Measurements from ENCODE around the gene SARNP.

Gene SARNP

DNA sequence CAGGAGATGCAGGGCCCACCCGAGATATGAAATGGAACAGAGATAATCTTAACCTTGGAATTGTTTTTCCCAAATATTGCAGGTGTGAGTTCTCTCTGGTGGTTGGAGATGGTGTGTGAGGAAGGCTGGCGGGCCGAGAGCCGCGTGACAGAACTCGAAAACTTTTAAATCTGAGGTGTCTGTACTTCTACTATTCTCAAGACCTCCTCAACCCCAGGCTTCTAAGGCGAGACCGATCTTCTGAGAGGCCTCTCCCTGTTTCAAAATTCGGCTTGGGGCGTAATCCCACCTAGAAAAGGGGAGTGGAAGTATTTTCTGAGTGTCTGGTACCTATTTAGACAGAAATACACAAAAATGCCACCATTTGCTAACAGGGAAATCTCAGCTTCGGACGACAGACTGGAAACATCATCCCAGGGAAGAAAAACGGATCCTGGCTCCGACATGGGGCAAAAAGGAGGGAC, 611 bp downstream of the SARNP start:
- peak overlapping the region; percentile 55 for H3K27ac ChIP-seq
- peaks cover 80% of the 10 kb centered on the region for H3K79me2 ChIP-seq (ENCODE audit: insufficient read depth, low read depth)
- H2AFZ ChIP-seq (ENCODE audit: low read depth), result peak overlapping the region; percentile 73
- peak overlapping the region; percentile 76 for H3K9ac ChIP-seq
- peak overlapping the region; percentile 83 for H3K4me3 ChIP-seq (IDR thresholded peaks at IDR 0.05; ENCODE audit: insufficient read depth, low read depth, low read length)
- H3K27me3 ChIP-seq (ENCODE audit: insufficient read depth, low read depth), result no peaks in the 10 kb centered on the region
- H3K4me1 ChIP-seq (ENCODE audit: low read depth, poor library complexity, severe bottlenecking), result peaks cover 36% of the 10 kb centered on the region
- peaks cover 35% of the 10 kb centered on the region; the same call in 1 of the 2 replicates for H3K36me3 ChIP-seq (ENCODE audit: insufficient read depth)
- TF ChIP-seq, protein P1, sequence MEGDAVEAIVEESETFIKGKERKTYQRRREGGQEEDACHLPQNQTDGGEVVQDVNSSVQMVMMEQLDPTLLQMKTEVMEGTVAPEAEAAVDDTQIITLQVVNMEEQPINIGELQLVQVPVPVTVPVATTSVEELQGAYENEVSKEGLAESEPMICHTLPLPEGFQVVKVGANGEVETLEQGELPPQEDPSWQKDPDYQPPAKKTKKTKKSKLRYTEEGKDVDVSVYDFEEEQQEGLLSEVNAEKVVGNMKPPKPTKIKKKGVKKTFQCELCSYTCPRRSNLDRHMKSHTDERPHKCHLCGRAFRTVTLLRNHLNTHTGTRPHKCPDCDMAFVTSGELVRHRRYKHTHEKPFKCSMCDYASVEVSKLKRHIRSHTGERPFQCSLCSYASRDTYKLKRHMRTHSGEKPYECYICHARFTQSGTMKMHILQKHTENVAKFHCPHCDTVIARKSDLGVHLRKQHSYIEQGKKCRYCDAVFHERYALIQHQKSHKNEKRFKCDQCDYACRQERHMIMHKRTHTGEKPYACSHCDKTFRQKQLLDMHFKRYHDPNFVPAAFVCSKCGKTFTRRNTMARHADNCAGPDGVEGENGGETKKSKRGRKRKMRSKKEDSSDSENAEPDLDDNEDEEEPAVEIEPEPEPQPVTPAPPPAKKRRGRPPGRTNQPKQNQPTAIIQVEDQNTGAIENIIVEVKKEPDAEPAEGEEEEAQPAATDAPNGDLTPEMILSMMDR (conservative IDR thresholded peaks at IDR 0.05; ENCODE audit: low read depth, low read length), result no peak
- 0 out of 2 replicates have a peak, but pooled peaks cover 10% of the 10 kb centered on the region for H4K20me1 ChIP-seq (ENCODE audit: insufficient read depth)
- H3K4me2 ChIP-seq, result peak overlapping the region; percentile 93

DNA sequence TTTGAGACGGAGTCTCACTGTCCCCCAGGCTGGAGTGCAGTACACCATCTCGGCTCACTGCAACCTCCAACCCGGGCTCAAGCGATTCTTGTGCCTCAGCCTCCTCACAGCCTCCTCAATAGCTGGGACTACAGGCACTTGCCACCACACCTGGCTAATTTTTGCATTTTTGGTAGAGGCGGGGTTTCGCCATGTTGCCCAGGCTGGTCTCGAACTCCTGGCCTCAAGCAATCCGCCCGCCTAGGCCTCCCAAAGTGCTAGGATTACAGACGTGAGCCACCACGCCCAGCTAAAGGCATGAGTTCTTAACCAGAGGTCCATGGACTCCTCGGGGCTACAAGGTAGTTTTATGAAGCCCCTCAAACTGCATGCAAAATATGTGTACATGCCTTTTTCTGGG, 2.1 kb downstream of the SARNP start:
- peaks cover 36% of the 10 kb centered on the region for H3K4me1 ChIP-seq (ENCODE audit: low read depth, poor library complexity, severe bottlenecking)
- no peak overlapping the region for H3K4me3 ChIP-seq (IDR thresholded peaks at IDR 0.05; ENCODE audit: insufficient read depth, low read depth, low read length)
- peaks cover 93% of the 10 kb centered on the region for H3K79me2 ChIP-seq (ENCODE audit: insufficient read depth, low read depth)
- H3K4me2 ChIP-seq, result peak overlapping the region; percentile 93; the same call in 1 of the 2 replicates
- H3K9ac ChIP-seq, result no peak overlapping the region
- no peaks in the 10 kb centered on the region for H3K27me3 ChIP-seq (ENCODE audit: insufficient read depth, low read depth)
- H2AFZ ChIP-seq (ENCODE audit: low read depth), result no peak overlapping the region
- peaks cover 27% of the 10 kb centered on the region; the same call in 1 of the 2 replicates for H3K36me3 ChIP-seq (ENCODE audit: insufficient read depth)
- 0 out of 2 replicates have a peak, but pooled peaks cover 16% of the 10 kb centered on the region for H4K20me1 ChIP-seq (ENCODE audit: insufficient read depth)
- H3K27ac ChIP-seq, result no peak overlapping the region
- TF ChIP-seq, protein P1 (conservative IDR thresholded peaks at IDR 0.05; ENCODE audit: low read depth, low read length), result no peak

DNA sequence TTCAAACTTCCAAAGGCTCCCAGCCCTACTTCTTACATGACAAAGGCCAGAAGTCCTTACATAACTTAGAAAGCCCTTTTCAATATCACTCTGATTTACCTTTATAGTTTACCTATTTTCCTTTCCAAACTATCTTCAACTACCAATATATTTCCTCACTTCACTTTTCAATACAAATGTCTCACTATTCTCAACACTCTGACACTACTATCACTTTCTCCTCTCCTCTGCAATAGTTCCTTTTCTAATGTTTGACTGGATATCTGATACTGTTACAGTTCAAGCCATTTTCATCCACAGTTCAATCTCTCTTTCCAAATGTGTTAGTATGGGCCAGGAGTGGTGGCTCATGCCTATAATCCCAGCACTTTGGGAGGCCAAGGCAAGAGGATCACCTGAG, 3.3 kb downstream of the SARNP start:
- H3K27me3 ChIP-seq (ENCODE audit: insufficient read depth, low read depth), result no peaks in the 10 kb centered on the region
- peaks cover 18% of the 10 kb centered on the region; the same call in 1 of the 2 replicates for H3K36me3 ChIP-seq (ENCODE audit: insufficient read depth)
- H2AFZ ChIP-seq (ENCODE audit: low read depth), result no peak overlapping the region
- TF ChIP-seq, protein P1 (conservative IDR thresholded peaks at IDR 0.05; ENCODE audit: low read depth, low read length), result no peak
- H4K20me1 ChIP-seq (ENCODE audit: insufficient read depth), result 0 out of 2 replicates have a peak, but pooled peaks cover 21% of the 10 kb centered on the region
- H3K4me3 ChIP-seq (IDR thresholded peaks at IDR 0.05; ENCODE audit: insufficient read depth, low read depth, low read length), result no peak overlapping the region
- H3K4me2 ChIP-seq, result no peak overlapping the region
- H3K4me1 ChIP-seq (ENCODE audit: low read depth, poor library complexity, severe bottlenecking), result peaks cover 34% of the 10 kb centered on the region
- H3K27ac ChIP-seq, result no peak overlapping the region
- no peak overlapping the region for H3K9ac ChIP-seq
- peaks cover 93% of the 10 kb centered on the region for H3K79me2 ChIP-seq (ENCODE audit: insufficient read depth, low read depth)

DNA sequence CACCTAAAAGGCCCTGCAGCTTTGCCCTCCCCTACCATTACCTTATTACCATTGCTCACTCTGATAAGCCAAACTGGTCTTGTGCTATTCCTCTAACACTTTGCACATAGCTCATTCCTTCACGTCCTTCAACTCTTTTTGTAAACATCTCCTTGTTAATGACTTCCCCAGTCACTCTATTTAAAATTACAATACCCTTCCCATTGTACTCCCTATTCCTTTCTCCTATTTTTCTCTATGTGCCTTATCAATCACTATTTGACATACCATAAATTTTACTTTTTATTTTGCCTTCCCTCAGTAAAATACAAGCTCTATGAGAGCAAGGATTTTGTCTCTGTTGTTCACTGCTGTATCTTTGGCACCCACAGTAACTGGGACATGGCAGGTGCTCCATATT, 5.4 kb downstream of the SARNP start:
- H3K9ac ChIP-seq, result no peak overlapping the region
- peaks cover 24% of the 10 kb centered on the region; the same call in 1 of the 2 replicates for H3K36me3 ChIP-seq (ENCODE audit: insufficient read depth)
- TF ChIP-seq, protein P1 (conservative IDR thresholded peaks at IDR 0.05; ENCODE audit: low read depth, low read length), result no peak
- H2AFZ ChIP-seq (ENCODE audit: low read depth), result no peak overlapping the region
- H3K4me2 ChIP-seq, result no peak overlapping the region
- H3K4me1 ChIP-seq (ENCODE audit: low read depth, poor library complexity, severe bottlenecking), result peaks cover 25% of the 10 kb centered on the region
- H4K20me1 ChIP-seq (ENCODE audit: insufficient read depth), result 0 out of 2 replicates have a peak, but pooled peaks cover 27% of the 10 kb centered on the region
- no peak overlapping the region for H3K27ac ChIP-seq
- peaks cover 100% of the 10 kb centered on the region for H3K79me2 ChIP-seq (ENCODE audit: insufficient read depth, low read depth)
- no peaks in the 10 kb centered on the region for H3K27me3 ChIP-seq (ENCODE audit: insufficient read depth, low read depth)
- H3K4me3 ChIP-seq (IDR thresholded peaks at IDR 0.05; ENCODE audit: insufficient read depth, low read depth, low read length), result no peak overlapping the region

Data from KMS-11 (cell line).